ENCODE measurements around the gene P2RX7.
A peak's percentile ranks its signal among the peaks of the same experiment; 100 is the strongest.

Gene P2RX7

GRCh38 chr12:121095544-121096198 lies 37.0 kb upstream of the P2RX7 start:
- Mint-ChIP-seq H3K4me1 (peaks cover 18% of the 10 kb centered on the region), H3K27ac (no peak overlapping the region), H3K27me3 (no peaks in the 10 kb centered on the region), H3K9me3 (peaks cover 2% of the 10 kb centered on the region), H3K36me3 (peaks cover 1% of the 10 kb centered on the region), H3K4me3 (peak overlapping the region; percentile 79)
- ATAC-seq (ENCODE audit: low read depth): peak; percentile 89
- DNase-seq (ENCODE audit: low spot score in 2 of 2): peak; percentile 77

- H3K4me3 Mint-ChIP-seq: peak overlapping the region; percentile 79
- no peaks in the 10 kb centered on the region for H3K27me3 Mint-ChIP-seq
- peaks cover 2% of the 10 kb centered on the region for H3K9me3 Mint-ChIP-seq
- no peak overlapping the region for H3K27ac Mint-ChIP-seq
- ATAC-seq (ENCODE audit: low read depth) (no peak), DNase-seq (ENCODE audit: low spot score in 2 of 2) (no peak)
- peaks cover 1% of the 10 kb centered on the region for H3K36me3 Mint-ChIP-seq
- peaks cover 18% of the 10 kb centered on the region for H3K4me1 Mint-ChIP-seq
Measured at GRCh38 chr12:121096199-121096798, 36.4 kb upstream of the P2RX7 start.

- no peak overlapping the region for H3K27ac Mint-ChIP-seq
- H3K36me3 Mint-ChIP-seq: peaks cover 3% of the 10 kb centered on the region
- no peak for ATAC-seq (ENCODE audit: low read depth)
- peaks cover 12% of the 10 kb centered on the region for H3K4me1 Mint-ChIP-seq
- no peak for DNase-seq (ENCODE audit: low spot score in 2 of 2)
- peaks cover 2% of the 10 kb centered on the region for H3K27me3 Mint-ChIP-seq
- no peak overlapping the region for H3K4me3 Mint-ChIP-seq
- peaks cover 2% of the 10 kb centered on the region for H3K9me3 Mint-ChIP-seq
Measured at GRCh38 chr12:121099779-121100178, 32.9 kb upstream of the P2RX7 start.

GRCh38 chr12:121102307-121102706 lies 30.4 kb upstream of the P2RX7 start:
- H3K4me1 Mint-ChIP-seq: no peaks in the 10 kb centered on the region
- no peak overlapping the region for H3K4me3 Mint-ChIP-seq
- DNase-seq (ENCODE audit: low spot score in 2 of 2): no peak
- no peak for ATAC-seq (ENCODE audit: low read depth)
- H3K27ac Mint-ChIP-seq: no peak overlapping the region
- peaks cover 3% of the 10 kb centered on the region for H3K36me3 Mint-ChIP-seq
- peaks cover 2% of the 10 kb centered on the region for H3K9me3 Mint-ChIP-seq
- peaks cover 2% of the 10 kb centered on the region for H3K27me3 Mint-ChIP-seq

- Mint-ChIP-seq H3K4me3 (no peak overlapping the region), H3K36me3 (peaks cover 2% of the 10 kb centered on the region), H3K9me3 (no peaks in the 10 kb centered on the region), H3K27me3 (peaks cover 2% of the 10 kb centered on the region), H3K27ac (no peak overlapping the region), H3K4me1 (peaks cover 4% of the 10 kb centered on the region)
- ATAC-seq (ENCODE audit: low read depth) (no peak), DNase-seq (ENCODE audit: low spot score in 2 of 2) (no peak)
Measured at GRCh38 chr12:121107681-121108080, 25.0 kb upstream of the P2RX7 start.

- H3K36me3 Mint-ChIP-seq: no peaks in the 10 kb centered on the region
- ATAC-seq (ENCODE audit: low read depth): no peak
- no peak overlapping the region for H3K4me3 Mint-ChIP-seq
- no peaks in the 10 kb centered on the region for H3K9me3 Mint-ChIP-seq
- H3K27me3 Mint-ChIP-seq: no peaks in the 10 kb centered on the region
- peaks cover 4% of the 10 kb centered on the region for H3K4me1 Mint-ChIP-seq
- no peak for DNase-seq (ENCODE audit: low spot score in 2 of 2)
- no peak overlapping the region for H3K27ac Mint-ChIP-seq
Measured at GRCh38 chr12:121108492-121108891, 24.2 kb upstream of the P2RX7 start.

- Mint-ChIP-seq H3K9me3 (no peaks in the 10 kb centered on the region), H3K27me3 (no peaks in the 10 kb centered on the region), H3K36me3 (no peaks in the 10 kb centered on the region), H3K27ac (no peak overlapping the region), H3K4me3 (no peak overlapping the region), H3K4me1 (peaks cover 4% of the 10 kb centered on the region)
- peak; percentile 78 for ATAC-seq (ENCODE audit: low read depth)
- DNase-seq (ENCODE audit: low spot score in 2 of 2): peak; percentile 60 to 64
Measured at GRCh38 chr12:121110211-121110940, 22.3 kb upstream of the P2RX7 start.

- H3K9me3 Mint-ChIP-seq: no peaks in the 10 kb centered on the region
Measured at GRCh38 chr12:121111684-121112083, 21.0 kb upstream of the P2RX7 start.

GRCh38 chr12:121112496-121112895 lies 20.2 kb upstream of the P2RX7 start:
- ATAC-seq (ENCODE audit: low read depth) (no peak), DNase-seq (ENCODE audit: low spot score in 2 of 2) (no peak)
- Mint-ChIP-seq H3K4me3 (no peak overlapping the region), H3K27me3 (no peaks in the 10 kb centered on the region), H3K4me1 (peaks cover 4% of the 10 kb centered on the region), H3K9me3 (no peaks in the 10 kb centered on the region), H3K36me3 (no peaks in the 10 kb centered on the region), H3K27ac (no peak overlapping the region)

More at GRCh38 chr12:121111684-121112083, 21.0 kb upstream of the P2RX7 start:
- H3K36me3 Mint-ChIP-seq: no peaks in the 10 kb centered on the region
- DNase-seq (ENCODE audit: low spot score in 2 of 2) (no peak), ATAC-seq (ENCODE audit: low read depth) (no peak)
- H3K4me3 Mint-ChIP-seq: no peak overlapping the region
- H3K27ac Mint-ChIP-seq: no peak overlapping the region
- H3K4me1 Mint-ChIP-seq: peaks cover 4% of the 10 kb centered on the region
- no peaks in the 10 kb centered on the region for H3K27me3 Mint-ChIP-seq

DNA sequence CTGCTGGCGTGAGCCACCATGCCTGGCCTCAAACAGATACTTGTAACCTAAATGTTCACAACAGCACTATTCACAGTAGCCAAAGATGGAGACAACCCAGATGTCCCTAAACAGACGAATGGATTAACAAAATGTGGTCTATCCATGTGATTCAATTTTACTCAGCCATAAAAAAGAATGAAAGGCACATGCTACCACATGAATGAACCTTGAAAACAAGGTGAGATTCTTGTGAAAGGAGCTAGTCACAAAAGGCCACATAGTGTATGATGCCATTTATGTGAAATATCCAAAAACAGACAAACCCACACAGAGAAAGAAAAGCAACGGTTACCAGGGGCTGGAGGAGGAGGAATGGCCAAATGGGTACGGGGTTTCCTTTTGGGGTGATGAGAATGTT lies 19.6 kb upstream of the P2RX7 start:
- DNase-seq (ENCODE audit: low spot score in 2 of 2) (no peak), ATAC-seq (ENCODE audit: low read depth) (no peak)
- H3K27me3 Mint-ChIP-seq: no peaks in the 10 kb centered on the region
- H3K4me1 Mint-ChIP-seq: peaks cover 4% of the 10 kb centered on the region
- no peaks in the 10 kb centered on the region for H3K36me3 Mint-ChIP-seq
- no peaks in the 10 kb centered on the region for H3K9me3 Mint-ChIP-seq
- no peak overlapping the region for H3K4me3 Mint-ChIP-seq
- H3K27ac Mint-ChIP-seq: no peak overlapping the region

GRCh38 chr12:121114019-121114639 lies 18.5 kb upstream of the P2RX7 start:
- DNase-seq (ENCODE audit: low spot score in 2 of 2): no peak

DNA sequence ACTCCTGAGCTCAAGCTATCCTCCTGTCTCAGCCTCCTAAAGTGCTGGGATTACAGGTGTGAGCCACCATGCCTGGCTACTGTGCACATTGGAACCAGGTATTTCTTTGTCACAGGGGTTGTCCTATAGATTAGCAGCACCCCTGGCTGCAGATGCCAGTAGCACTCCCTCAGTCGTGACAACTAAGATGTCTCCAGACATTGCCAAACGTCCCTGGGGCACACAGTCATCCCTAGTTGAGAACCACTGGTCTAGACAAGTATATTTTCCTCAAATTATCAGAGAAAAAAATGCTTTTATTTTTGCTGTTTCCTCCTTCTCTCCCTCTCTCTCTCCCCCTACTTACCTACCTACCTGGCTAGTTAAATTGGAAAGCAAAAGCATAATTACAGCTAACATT lies 17.9 kb upstream of the P2RX7 start:
- Mint-ChIP-seq H3K4me3 (no peak overlapping the region), H3K27me3 (no peaks in the 10 kb centered on the region), H3K4me1 (peaks cover 4% of the 10 kb centered on the region), H3K36me3 (no peaks in the 10 kb centered on the region), H3K9me3 (no peaks in the 10 kb centered on the region), H3K27ac (no peak overlapping the region)
- ATAC-seq (ENCODE audit: low read depth): no peak
- DNase-seq (ENCODE audit: low spot score in 2 of 2): no peak

More at GRCh38 chr12:121114019-121114639, 18.5 kb upstream of the P2RX7 start:
- Mint-ChIP-seq H3K4me3 (no peak overlapping the region), H3K36me3 (no peaks in the 10 kb centered on the region), H3K27me3 (no peaks in the 10 kb centered on the region), H3K4me1 (peaks cover 4% of the 10 kb centered on the region), H3K9me3 (no peaks in the 10 kb centered on the region), H3K27ac (no peak overlapping the region)
- no peak for ATAC-seq (ENCODE audit: low read depth)

DNA sequence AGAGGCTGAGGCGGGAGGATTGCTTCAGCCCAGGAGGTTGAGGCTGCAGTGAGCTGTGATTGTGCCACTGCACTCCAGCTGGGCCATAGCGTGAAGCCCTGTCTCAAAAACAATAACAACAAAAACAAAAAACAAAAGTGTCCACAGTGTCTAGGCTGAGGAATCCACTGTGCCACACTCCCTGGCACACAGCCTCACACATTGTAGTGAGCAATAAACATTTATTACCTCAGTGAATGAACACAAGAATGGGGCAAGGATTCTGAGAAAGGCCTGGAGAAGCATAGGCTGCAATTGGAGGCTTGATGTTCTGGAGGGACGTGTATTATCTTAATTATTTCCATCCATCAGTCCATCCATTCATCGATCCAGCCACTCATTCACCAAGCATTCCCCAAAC lies 17.1 kb upstream of the P2RX7 start:
- no peak overlapping the region for H3K27ac Mint-ChIP-seq
- no peak for DNase-seq (ENCODE audit: low spot score in 2 of 2)
- H3K4me3 Mint-ChIP-seq: no peak overlapping the region
- ATAC-seq (ENCODE audit: low read depth): no peak
- H3K9me3 Mint-ChIP-seq: no peaks in the 10 kb centered on the region
- no peaks in the 10 kb centered on the region for H3K36me3 Mint-ChIP-seq
- H3K27me3 Mint-ChIP-seq: no peaks in the 10 kb centered on the region
- H3K4me1 Mint-ChIP-seq: no peaks in the 10 kb centered on the region
